Measurements from ENCODE around the gene LDHAL6B. TPM values are rescaled to one million over a fixed set of nuclear protein-coding genes. Genes with fewer than 3 reads are reported as not detected.

The LDHAL6B gene
- total and polyA plus RNA-seq, 2 donors (not counting 1 experiment from before 2014, with no cell fraction given): not detected

- Histone ChIP-seq H3K9ac (ENCODE audit: insufficient read depth, low read length) (no peak overlapping the region), H3K9me3 (ENCODE audit: control insufficient read depth, insufficient read depth, low read depth, low read length) (no peaks in the 10 kb centered on the region), H3K4me1 (ENCODE audit: control insufficient read depth, extremely low read depth, insufficient read depth, low read length) (no peaks in the 10 kb centered on the region), H4K20me1 (ENCODE audit: control insufficient read depth, extremely low read depth, insufficient read depth, low read length) (no peaks in the 10 kb centered on the region), H3K79me2 (ENCODE audit: control insufficient read depth, insufficient read depth, low read length) (no peaks in the 10 kb centered on the region), H3K27ac (ENCODE audit: insufficient read depth, low read length) (no peak overlapping the region), H2AFZ (ENCODE audit: low read length) (no peak overlapping the region), H3K27me3 (ENCODE audit: control insufficient read depth, insufficient read depth, low read length) (no peaks in the 10 kb centered on the region), H3K4me3 (replicated peaks in 1 of 4; ENCODE audit: control extremely low read depth in 1 of 4, insufficient read depth in 1 of 4, low read depth in 3 of 4, low read length in 4 of 4) (no peak overlapping the region), H3K4me2 (ENCODE audit: extremely low read depth, insufficient read depth, low read length) (no peak overlapping the region), H3K36me3 (ENCODE audit: control insufficient read depth, insufficient read depth, low read length) (no peaks in the 10 kb centered on the region)
- no peak for DNase-seq (ENCODE audit: low read depth in 2 of 2)
- TF ChIP-seq EZH2 (IDR thresholded peaks at IDR 0.05; ENCODE audit: low read length, missing control alignments) (no peak), CTCF (conservative IDR thresholded peaks at IDR 0.05 in 1 of 2, IDR thresholded peaks at IDR 0.05 in 1 of 2; ENCODE audit: low read depth in 1 of 2, low read length in 2 of 2) (no peak)
These were observed 33.4 kb downstream of the LDHAL6B start for GRCh38 chr15:59240036-59240435.

- H3K27me3 ChIP-seq (ENCODE audit: control insufficient read depth, insufficient read depth, low read length): no peaks in the 10 kb centered on the region
- no peak overlapping the region for H3K4me3 ChIP-seq (replicated peaks in 1 of 4; ENCODE audit: control extremely low read depth in 1 of 4, insufficient read depth in 1 of 4, low read depth in 3 of 4, low read length in 4 of 4)
- H3K9ac ChIP-seq (ENCODE audit: insufficient read depth, low read length): no peak overlapping the region
- no peak overlapping the region for H3K4me2 ChIP-seq (ENCODE audit: extremely low read depth, insufficient read depth, low read length)
- DNase-seq (ENCODE audit: low read depth in 2 of 2): no peak
- H3K36me3 ChIP-seq (ENCODE audit: control insufficient read depth, insufficient read depth, low read length): no peaks in the 10 kb centered on the region
- H4K20me1 ChIP-seq (ENCODE audit: control insufficient read depth, extremely low read depth, insufficient read depth, low read length): no peaks in the 10 kb centered on the region
- TF ChIP-seq EZH2 (IDR thresholded peaks at IDR 0.05; ENCODE audit: low read length, missing control alignments) (no peak), CTCF (conservative IDR thresholded peaks at IDR 0.05 in 1 of 2, IDR thresholded peaks at IDR 0.05 in 1 of 2; ENCODE audit: low read depth in 1 of 2, low read length in 2 of 2) (no peak)
- no peaks in the 10 kb centered on the region for H3K79me2 ChIP-seq (ENCODE audit: control insufficient read depth, insufficient read depth, low read length)
- no peak overlapping the region for H2AFZ ChIP-seq (ENCODE audit: low read length)
- no peaks in the 10 kb centered on the region for H3K4me1 ChIP-seq (ENCODE audit: control insufficient read depth, extremely low read depth, insufficient read depth, low read length)
- H3K9me3 ChIP-seq (ENCODE audit: control insufficient read depth, insufficient read depth, low read depth, low read length): no peaks in the 10 kb centered on the region
- no peak overlapping the region for H3K27ac ChIP-seq (ENCODE audit: insufficient read depth, low read length)
These were observed 36.0 kb downstream of the LDHAL6B start for GRCh38 chr15:59242649-59243048.

- H3K27ac ChIP-seq (ENCODE audit: insufficient read depth, low read length): no peak overlapping the region
- H3K4me2 ChIP-seq (ENCODE audit: extremely low read depth, insufficient read depth, low read length): no peak overlapping the region
- no peaks in the 10 kb centered on the region for H3K4me1 ChIP-seq (ENCODE audit: control insufficient read depth, extremely low read depth, insufficient read depth, low read length)
- no peak overlapping the region for H3K4me3 ChIP-seq (replicated peaks in 1 of 4; ENCODE audit: control extremely low read depth in 1 of 4, insufficient read depth in 1 of 4, low read depth in 3 of 4, low read length in 4 of 4)
- no peak for DNase-seq (ENCODE audit: low read depth in 2 of 2)
- no peaks in the 10 kb centered on the region for H3K9me3 ChIP-seq (ENCODE audit: control insufficient read depth, insufficient read depth, low read depth, low read length)
- no peaks in the 10 kb centered on the region for H4K20me1 ChIP-seq (ENCODE audit: control insufficient read depth, extremely low read depth, insufficient read depth, low read length)
- no peaks in the 10 kb centered on the region for H3K27me3 ChIP-seq (ENCODE audit: control insufficient read depth, insufficient read depth, low read length)
- H3K9ac ChIP-seq (ENCODE audit: insufficient read depth, low read length): no peak overlapping the region
- no peak overlapping the region for H2AFZ ChIP-seq (ENCODE audit: low read length)
- H3K36me3 ChIP-seq (ENCODE audit: control insufficient read depth, insufficient read depth, low read length): no peaks in the 10 kb centered on the region
- H3K79me2 ChIP-seq (ENCODE audit: control insufficient read depth, insufficient read depth, low read length): no peaks in the 10 kb centered on the region
- no peak for TF ChIP-seq CTCF (conservative IDR thresholded peaks at IDR 0.05 in 1 of 2, IDR thresholded peaks at IDR 0.05 in 1 of 2; ENCODE audit: low read depth in 1 of 2, low read length in 2 of 2)
- no peak for TF ChIP-seq EZH2 (IDR thresholded peaks at IDR 0.05; ENCODE audit: low read length, missing control alignments)
These were observed 37.0 kb downstream of the LDHAL6B start for GRCh38 chr15:59243622-59244021.

Measured in fibroblast of lung (primary cell).